Measurements from ENCODE around the gene VASP. TPM values are rescaled to one million over a fixed set of nuclear protein-coding genes. Genes with fewer than 3 reads are reported as not detected.

VASP gene
- polyA plus RNA-seq, 2 of the 4 experiments (the other 2 are of a cell fraction), result 64.5 to 94.3 TPM

DNA sequence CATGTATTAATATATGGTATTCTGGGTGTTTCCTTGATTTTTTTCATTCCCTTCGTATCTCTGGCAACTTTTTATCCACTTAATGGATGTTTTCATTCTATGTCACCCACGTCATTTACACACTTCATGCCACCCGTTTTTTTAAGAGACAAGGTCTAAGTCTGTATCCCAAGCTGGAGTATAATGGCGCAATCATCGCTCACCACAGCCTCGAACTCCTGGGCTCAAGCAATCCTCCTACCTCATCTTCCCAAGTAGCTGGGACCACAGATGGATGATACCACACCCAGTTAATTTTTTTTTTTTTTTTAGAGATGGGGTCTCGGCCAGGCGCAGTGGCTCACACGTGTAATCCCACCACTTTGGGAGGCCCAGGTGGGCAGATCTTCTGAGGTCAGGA is 3.4 kb upstream of the VASP start:
- FAIRE-seq, result no peak

DNA sequence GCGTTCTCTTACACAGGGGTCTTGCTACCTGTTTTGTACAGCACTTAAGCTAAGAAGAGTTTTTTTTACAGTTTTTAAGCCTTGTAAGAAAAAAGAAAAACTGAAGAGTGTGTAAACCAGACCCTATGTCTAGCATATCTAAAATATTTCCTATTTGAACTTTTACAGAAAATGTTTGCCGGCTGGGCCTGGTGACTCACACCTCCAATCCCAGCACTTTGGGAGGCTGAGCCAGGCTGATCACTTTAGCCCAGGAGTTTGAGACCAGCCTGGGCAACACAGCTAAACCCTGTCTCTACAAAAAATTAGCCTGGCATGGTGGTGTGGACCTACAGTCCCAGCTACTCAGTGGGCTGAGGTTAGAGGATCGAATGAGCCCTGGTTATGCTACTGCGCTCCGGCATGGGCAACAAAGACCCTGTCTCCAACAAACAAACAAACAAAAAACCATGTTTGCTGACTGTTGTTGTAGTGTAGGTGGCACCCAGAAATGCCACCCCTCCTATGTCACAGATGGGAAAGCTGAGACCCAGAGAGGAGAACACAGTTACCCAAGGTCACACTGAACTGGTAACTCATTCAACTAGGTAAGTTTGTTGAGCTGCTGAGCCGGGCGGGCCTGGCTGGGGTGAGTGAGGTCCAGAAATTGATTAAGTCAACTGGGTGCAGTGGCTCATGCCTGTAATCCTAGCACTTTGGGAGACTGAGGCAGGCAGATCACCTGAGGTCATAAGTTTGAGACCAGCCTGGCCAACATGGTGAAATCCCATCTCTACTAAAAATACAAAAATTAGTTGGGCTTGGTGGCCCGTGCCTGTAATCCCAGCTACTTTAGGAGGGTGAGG is 1.9 kb upstream of the VASP start:
- ChIA-PET CTCF (interaction anchor here (0.6 to 3.1 kb wide), 24 partner anchors 8 to 232 kb away, joined by 3 to 42 read pairs (median 4); partner anchors contain the start of gene PPM1N), POLR2A (interaction anchor here (0.6 to 0.9 kb wide), 2 partner anchors 8 to 28 kb away, joined by 3 to 5 read pairs; partner anchors contain the start of gene RTN2)
- no peak for DNase-seq (ENCODE audit: low read depth in 1 of 2, low spot score in 1 of 2)
- Histone ChIP-seq H3K4me1 (peaks cover 25% of the 10 kb centered on the region), H3K4me3 (no peak overlapping the region; the same call in 2 of the 3 replicates), H3K9me3 (no peaks in the 10 kb centered on the region), H3K4me2 (peak overlapping the region; percentile 99), H3K27ac (peak overlapping the region; percentile 99)
- WGBS (ENCODE audit: missing lambda C conversion rate), result 80% methylated on average over 8 of the region's 8 CpGs
- no peak for FAIRE-seq
- ATAC-seq, result no peak
- TF ChIP-seq CBX8 (IDR thresholded peaks at IDR 0.05) (no peak), EP300 (IDR thresholded peaks at IDR 0.05) (no peak), FOSL2 (IDR thresholded peaks at IDR 0.05) (no peak), FOSL2 (CRISPR knock-in tag; IDR thresholded peaks at IDR 0.05) (peak; percentile 68)

More for the DNA sequence above, 3.4 kb upstream of the VASP start:
- no peak for DNase-seq (ENCODE audit: low read depth in 1 of 2, low spot score in 1 of 2)
- ATAC-seq, result no peak
- CTCF ChIA-PET, result interaction anchor here (0.6 to 3.1 kb wide), 8 partner anchors 10 to 138 kb away, joined by 3 to 42 read pairs (median 16); no protein-coding TSS in a partner anchor
- TF ChIP-seq CEBPB (IDR thresholded peaks at IDR 0.05) (peak in 1 of 2 experiments; percentile 22; a peak in 1 of 4 replicates), HOXA7 (CRISPR knock-in tag; IDR thresholded peaks at IDR 0.05) (no peak)
- no peaks in the 10 kb centered on the region for H3K9me3 ChIP-seq
- no peak overlapping the region for H3K4me2 ChIP-seq
- POLR2A ChIA-PET, result no interaction called here
- WGBS (ENCODE audit: missing lambda C conversion rate), result 86% methylated on average over 9 of the region's 9 CpGs
- H3K27ac ChIP-seq, result no peak overlapping the region
- H3K4me3 ChIP-seq, result no peak overlapping the region
- H3K4me1 ChIP-seq, result peaks cover 16% of the 10 kb centered on the region

DNA sequence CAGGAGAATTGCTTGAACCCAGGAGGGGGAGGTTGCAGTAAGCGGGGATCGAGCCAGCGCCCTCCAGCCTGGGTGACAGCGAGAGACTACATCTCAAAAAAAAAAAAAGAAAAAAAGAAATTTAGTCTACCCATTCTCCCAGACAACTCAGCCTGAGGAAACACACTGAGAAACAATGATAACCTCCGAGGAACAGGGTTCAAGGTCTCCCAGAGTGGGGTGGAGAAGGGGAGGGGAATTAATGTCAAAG is 1.4 kb upstream of the VASP start:
- H3K9me3 ChIP-seq, result no peaks in the 10 kb centered on the region
- peak overlapping the region; percentile 99 for H3K4me2 ChIP-seq
- H3K4me1 ChIP-seq, result peaks cover 28% of the 10 kb centered on the region
- no peak for ATAC-seq
- FAIRE-seq, result no peak
- H3K4me3 ChIP-seq, result peak overlapping the region; percentile 70
- ChIA-PET POLR2A (interaction anchor here (0.6 to 0.9 kb wide), 2 partner anchors 9 to 29 kb away, joined by 3 to 5 read pairs; partner anchors contain the start of gene RTN2), CTCF (interaction anchor here (0.6 to 3.1 kb wide), 20 partner anchors 8 to 155 kb away, joined by 3 to 42 read pairs (median 6); partner anchors contain the start of gene PPM1N)
- no peak for DNase-seq (ENCODE audit: low read depth in 1 of 2, low spot score in 1 of 2)
- H3K27ac ChIP-seq, result peak overlapping the region; percentile 99
- TF ChIP-seq NFE2L2 (conservative IDR thresholded peaks at IDR 0.05; ENCODE audit: low read length) (no peak), PHF8 (IDR thresholded peaks at IDR 0.05; ENCODE audit: borderline replicate concordance, low read depth) (no peak), BHLHE40 (IDR thresholded peaks at IDR 0.05; ENCODE audit: low read depth, low read length) (no peak), ZSCAN20 (CRISPR knock-in tag; IDR thresholded peaks at IDR 0.05) (no peak), MAFK (IDR thresholded peaks at IDR 0.05; ENCODE audit: partially characterized antibody) (no peak), SREBF2 (IDR thresholded peaks at IDR 0.05) (no peak), HDAC2 (IDR thresholded peaks at IDR 0.05) (no peak), MYC (IDR thresholded peaks at IDR 0.05; ENCODE audit: borderline replicate concordance, low read length) (no peak)
- WGBS (ENCODE audit: missing lambda C conversion rate), result 58% methylated on average over 5 of the region's 5 CpGs

DNA sequence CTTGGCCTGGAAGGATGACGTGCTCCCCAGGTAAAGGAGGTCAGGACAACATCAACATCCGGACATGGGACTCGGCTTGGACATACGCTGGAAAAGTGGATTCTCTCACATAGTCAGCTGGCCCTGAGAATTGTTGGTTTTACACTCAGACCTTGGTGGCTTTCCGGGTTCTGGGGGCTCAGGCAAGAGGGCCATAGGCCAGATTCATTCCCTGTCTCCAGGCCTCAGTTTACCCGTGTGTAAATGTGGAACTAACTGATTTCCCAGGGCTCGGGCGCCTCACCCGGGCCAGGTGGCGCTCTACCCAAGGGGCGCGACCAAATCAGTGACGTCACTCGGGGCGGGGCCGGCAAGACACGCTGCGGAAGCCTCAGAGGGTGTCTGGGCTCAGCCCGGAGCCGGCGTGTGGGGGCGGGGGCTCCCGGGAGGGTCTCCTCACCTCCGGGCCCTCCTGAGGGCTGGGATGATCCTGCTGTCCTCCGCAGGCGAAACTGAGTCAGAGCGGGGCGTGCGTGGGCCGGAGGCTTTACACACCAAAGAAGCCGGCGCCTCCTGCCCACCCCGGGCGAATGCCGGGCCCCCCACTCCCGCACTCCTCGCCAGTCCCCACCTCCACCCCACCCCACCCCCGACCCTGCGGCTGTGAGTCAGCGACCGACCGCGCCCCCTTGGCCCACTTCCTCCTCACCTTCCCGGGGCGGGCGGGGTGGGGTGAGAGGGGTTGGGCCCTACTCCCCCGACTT is 862 bp upstream of the VASP start:
- POLR2A ChIA-PET, result interaction anchor here (0.6 to 0.9 kb wide), 2 partner anchors 9 to 29 kb away, joined by 3 to 5 read pairs; partner anchors contain the start of gene RTN2
- H3K4me2 ChIP-seq, result peak overlapping the region; percentile 99
- H3K4me1 ChIP-seq, result peaks cover 28% of the 10 kb centered on the region
- no peaks in the 10 kb centered on the region for H3K9me3 ChIP-seq
- ATAC-seq (peak; percentile 79 to 80), FAIRE-seq (no peak), DNase-seq (ENCODE audit: low read depth in 1 of 2, low spot score in 1 of 2) (peak; percentile 97 to 98)
- CTCF ChIA-PET, result interaction anchor here (0.6 to 3.1 kb wide), 19 partner anchors 9 to 155 kb away, joined by 3 to 42 read pairs (median 6); partner anchors contain the start of gene PPM1N
- WGBS (ENCODE audit: missing lambda C conversion rate), result 2% methylated on average over 31 of the region's 47 CpGs
- peak overlapping the region; percentile 70 for H3K4me3 ChIP-seq
- peak overlapping the region; percentile 99 for H3K27ac ChIP-seq
- TF ChIP-seq FOXS1 (CRISPR knock-in tag; IDR thresholded peaks at IDR 0.05) (peak; percentile 92), JUN (IDR thresholded peaks at IDR 0.05) (peak; percentile 61 to 93; a peak in 4 of 5 replicates), RARB (CRISPR knock-in tag; IDR thresholded peaks at IDR 0.05) (0 out of 2 replicates have a peak, but pooled peaks have one; percentile 54), MYC (IDR thresholded peaks at IDR 0.05; ENCODE audit: borderline replicate concordance, low read length) (peak; percentile 73; the same call in 1 of the 2 replicates), CBX8 (IDR thresholded peaks at IDR 0.05) (no peak), FOSL2 (IDR thresholded peaks at IDR 0.05) (0 out of 2 replicates have a peak, but pooled peaks have one; percentile 40), FOSL2 (CRISPR knock-in tag; IDR thresholded peaks at IDR 0.05) (peak; percentile 83), ZNF302 (CRISPR knock-in tag; IDR thresholded peaks at IDR 0.05) (peak; percentile 30; the same call in 1 of the 2 replicates), KDM5A (IDR thresholded peaks at IDR 0.05) (no peak), ZC3H11A (IDR thresholded peaks at IDR 0.05) (0 out of 2 replicates have a peak, but pooled peaks have one; percentile 18), FOSB (CRISPR knock-in tag; IDR thresholded peaks at IDR 0.05) (peak; percentile 82; the same call in 1 of the 2 replicates), RNF2 (IDR thresholded peaks at IDR 0.05; ENCODE audit: borderline replicate concordance, low read depth) (no peak), POLR2AphosphoS2 (conservative IDR thresholded peaks at IDR 0.05; ENCODE audit: low read length) (no peak), HOXA7 (CRISPR knock-in tag; IDR thresholded peaks at IDR 0.05) (peak; percentile 81; the same call in 1 of the 2 replicates), POLR2A (IDR thresholded peaks at IDR 0.05; ENCODE audit: low read length) (peak; percentile 78)
- TF ChIP-seq, protein P1, sequence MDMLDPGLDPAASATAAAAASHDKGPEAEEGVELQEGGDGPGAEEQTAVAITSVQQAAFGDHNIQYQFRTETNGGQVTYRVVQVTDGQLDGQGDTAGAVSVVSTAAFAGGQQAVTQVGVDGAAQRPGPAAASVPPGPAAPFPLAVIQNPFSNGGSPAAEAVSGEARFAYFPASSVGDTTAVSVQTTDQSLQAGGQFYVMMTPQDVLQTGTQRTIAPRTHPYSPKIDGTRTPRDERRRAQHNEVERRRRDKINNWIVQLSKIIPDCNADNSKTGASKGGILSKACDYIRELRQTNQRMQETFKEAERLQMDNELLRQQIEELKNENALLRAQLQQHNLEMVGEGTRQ (IDR thresholded peaks at IDR 0.05), result peak; percentile 39; the same call in 1 of the 2 replicates
- TF ChIP-seq, protein P2, sequence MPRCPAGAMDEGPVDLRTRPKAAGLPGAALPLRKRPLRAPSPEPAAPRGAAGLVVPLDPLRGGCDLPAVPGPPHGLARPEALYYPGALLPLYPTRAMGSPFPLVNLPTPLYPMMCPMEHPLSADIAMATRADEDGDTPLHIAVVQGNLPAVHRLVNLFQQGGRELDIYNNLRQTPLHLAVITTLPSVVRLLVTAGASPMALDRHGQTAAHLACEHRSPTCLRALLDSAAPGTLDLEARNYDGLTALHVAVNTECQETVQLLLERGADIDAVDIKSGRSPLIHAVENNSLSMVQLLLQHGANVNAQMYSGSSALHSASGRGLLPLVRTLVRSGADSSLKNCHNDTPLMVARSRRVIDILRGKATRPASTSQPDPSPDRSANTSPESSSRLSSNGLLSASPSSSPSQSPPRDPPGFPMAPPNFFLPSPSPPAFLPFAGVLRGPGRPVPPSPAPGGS (IDR thresholded peaks at IDR 0.05), result peak; percentile 54; the same call in 1 of the 3 replicates
- TF ChIP-seq, protein P3, sequence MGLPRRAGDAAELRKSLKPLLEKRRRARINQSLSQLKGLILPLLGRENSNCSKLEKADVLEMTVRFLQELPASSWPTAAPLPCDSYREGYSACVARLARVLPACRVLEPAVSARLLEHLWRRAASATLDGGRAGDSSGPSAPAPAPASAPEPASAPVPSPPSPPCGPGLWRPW (IDR thresholded peaks at IDR 0.05), result no peak

Data from A549 (cell line).